ENCODE results near the gene PUS3. TPM values are rescaled to one million over a fixed set of nuclear protein-coding genes. Genes with fewer than 3 reads are reported as not detected.

Gene PUS3
- total RNA-seq, 1 experiment from 2014 or later, result 5.7 TPM

DNA sequence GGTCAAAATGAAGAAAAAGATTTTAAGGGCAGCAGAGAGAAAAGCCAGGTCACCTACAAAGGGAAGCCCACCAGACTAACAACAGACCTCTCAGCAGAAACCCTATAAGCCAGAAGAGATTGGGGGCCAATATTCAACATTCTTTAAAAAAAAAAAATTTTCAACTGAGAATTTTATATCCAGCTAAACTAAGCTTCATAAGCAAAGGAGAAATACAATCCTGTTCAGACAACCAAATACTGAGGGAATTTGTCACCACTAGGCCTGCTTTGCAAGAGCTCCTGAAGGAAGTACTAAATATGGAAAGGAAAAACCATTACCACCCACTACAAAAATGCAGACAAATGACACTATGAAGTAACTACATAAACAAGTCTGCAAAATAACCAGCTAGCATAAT, 56.8 kb downstream of the PUS3 start:
- Histone ChIP-seq H3K4me1 (replicated peaks; ENCODE audit: insufficient read depth) (no peaks in the 10 kb centered on the region), H3K9me2 (ENCODE audit: insufficient read depth) (no peaks in the 10 kb centered on the region), H3K36me3 (ENCODE audit: low read depth) (no peaks in the 10 kb centered on the region), H3F3A (ENCODE audit: insufficient read depth, low read depth) (no peaks in the 10 kb centered on the region), H2AFZ (no peak overlapping the region), H3K4me2 (no peak overlapping the region), H3K79me2 (ENCODE audit: low read depth) (no peaks in the 10 kb centered on the region), H3K27me3 (ENCODE audit: insufficient read depth, low read depth) (no peaks in the 10 kb centered on the region; the same call in 1 of the 2 replicates), H3K9me3 (ENCODE audit: insufficient read depth, low read depth) (peaks cover 5% of the 10 kb centered on the region; the same call in 1 of the 2 replicates), H3K27ac (no peak overlapping the region), H3K4me3 (no peak overlapping the region), H4K20me1 (ENCODE audit: insufficient read depth) (no peaks in the 10 kb centered on the region)
- TF ChIP-seq, protein P1, sequence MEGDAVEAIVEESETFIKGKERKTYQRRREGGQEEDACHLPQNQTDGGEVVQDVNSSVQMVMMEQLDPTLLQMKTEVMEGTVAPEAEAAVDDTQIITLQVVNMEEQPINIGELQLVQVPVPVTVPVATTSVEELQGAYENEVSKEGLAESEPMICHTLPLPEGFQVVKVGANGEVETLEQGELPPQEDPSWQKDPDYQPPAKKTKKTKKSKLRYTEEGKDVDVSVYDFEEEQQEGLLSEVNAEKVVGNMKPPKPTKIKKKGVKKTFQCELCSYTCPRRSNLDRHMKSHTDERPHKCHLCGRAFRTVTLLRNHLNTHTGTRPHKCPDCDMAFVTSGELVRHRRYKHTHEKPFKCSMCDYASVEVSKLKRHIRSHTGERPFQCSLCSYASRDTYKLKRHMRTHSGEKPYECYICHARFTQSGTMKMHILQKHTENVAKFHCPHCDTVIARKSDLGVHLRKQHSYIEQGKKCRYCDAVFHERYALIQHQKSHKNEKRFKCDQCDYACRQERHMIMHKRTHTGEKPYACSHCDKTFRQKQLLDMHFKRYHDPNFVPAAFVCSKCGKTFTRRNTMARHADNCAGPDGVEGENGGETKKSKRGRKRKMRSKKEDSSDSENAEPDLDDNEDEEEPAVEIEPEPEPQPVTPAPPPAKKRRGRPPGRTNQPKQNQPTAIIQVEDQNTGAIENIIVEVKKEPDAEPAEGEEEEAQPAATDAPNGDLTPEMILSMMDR (conservative IDR thresholded peaks at IDR 0.05), result no peak
- no peak for TF ChIP-seq EZH2 (IDR thresholded peaks at IDR 0.05; ENCODE audit: low read depth)
- intact Hi-C loops (cut with micrococcal nuclease; ENCODE audit: unreplicated experiment), result no loop called here
- no peak for DNase-seq
- POLR2A ChIA-PET (ENCODE audit: unreplicated experiment), result no interaction called here
- BruUV-seq (replicated peaks), result no TSS peak
- CTCF ChIA-PET, result no interaction called here

Other genes starting within 250 kb of the PUS3 start
- gene ACRV1, start 222.4 kb downstream of the PUS3 start, total RNA-seq (2021), result not detected in 2 replicates
- not detected in 2 replicates for gene PATE1, start 156.9 kb downstream of the PUS3 start, total RNA-seq (2021)
- 1.3 TPM in 2 replicates for gene PATE2, start 124.4 kb downstream of the PUS3 start, total RNA-seq (2021)
- gene PATE3, start 115.1 kb downstream of the PUS3 start, total RNA-seq (2021), result not detected in 2 replicates
- not detected in 2 replicates for gene PATE4, start 69.9 kb downstream of the PUS3 start, total RNA-seq (2021)
- gene HYLS1, start 15.5 kb downstream of the PUS3 start, total RNA-seq (2021), result 12.2 and 16.7 TPM in 2 replicates
- gene DDX25, start 1.3 kb upstream of the PUS3 start, total RNA-seq (2021), result 0.26 TPM in 1 of 2 replicates, not detected in the other
- gene VSIG10L2, start 42.8 kb upstream of the PUS3 start, total RNA-seq (2021), result not detected in 2 replicates
- 10.0 and 11.2 TPM in 2 replicates for gene CDON, start 159.7 kb upstream of the PUS3 start, total RNA-seq (2021)